NCI-H1048 (cell line): ENCODE data around the gene CALCOCO1.

ENCODE experiments used
- DNase-seq: peaks from one replicate; lab custom pipeline; 2025; lab: John Stamatoyannopoulos, UW

CALCOCO1 gene

DNA sequence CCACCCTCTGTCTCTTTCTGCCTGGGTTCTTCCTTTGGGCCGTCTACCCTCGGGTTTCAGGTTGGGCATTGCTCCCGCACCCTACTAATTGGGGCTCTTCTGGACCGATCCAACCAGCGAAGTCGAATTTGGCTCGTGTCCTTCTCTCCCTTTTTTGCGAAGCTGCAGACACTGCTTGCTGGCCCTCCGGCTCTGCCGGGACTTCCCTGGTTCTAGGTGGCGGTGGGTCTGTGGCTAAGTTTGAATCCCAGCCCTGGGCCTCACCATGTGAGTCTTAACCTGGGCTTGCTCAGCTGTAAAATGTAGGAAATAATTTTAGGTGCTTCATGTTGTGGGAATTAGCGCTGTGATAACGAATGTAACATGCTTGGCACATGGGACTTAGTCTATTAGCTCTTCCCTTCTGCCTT lies 24.9 kb upstream of the CALCOCO1 start:
- no peak for DNase-seq

- no peak for DNase-seq
Measured at GRCh38 chr12:53751336-53752191, 24.3 kb upstream of the CALCOCO1 start, which contains the start of gene CISTR. TSS of gene CISTR (minus strand) at chr12:53751979.

DNA sequence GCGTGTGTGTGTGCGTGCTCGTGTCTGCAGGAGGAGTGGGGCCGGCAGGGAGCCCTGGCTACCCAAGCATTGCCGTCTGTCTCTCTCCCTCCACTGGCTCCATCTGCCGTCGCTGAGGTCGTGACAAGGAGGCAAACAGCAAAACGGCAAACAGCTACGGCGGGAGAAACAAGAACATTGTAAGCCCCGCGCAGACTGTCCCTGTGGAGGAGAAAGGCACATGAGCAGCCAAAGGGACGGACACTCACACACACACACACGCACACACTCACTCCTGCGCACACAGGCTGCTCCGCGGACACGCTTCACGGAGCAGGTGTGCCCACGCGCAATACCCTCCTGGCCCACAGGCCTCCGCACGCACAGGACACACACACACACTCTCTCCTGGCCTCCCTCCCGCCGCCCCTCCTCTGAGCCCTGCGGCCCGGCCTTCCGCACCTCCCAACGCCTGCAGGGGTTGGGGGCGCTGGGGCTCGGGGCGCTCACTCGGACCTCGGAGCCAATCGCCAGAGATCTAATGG lies 23.6 kb upstream of the CALCOCO1 start:
- DNase-seq, result no peak

DNA sequence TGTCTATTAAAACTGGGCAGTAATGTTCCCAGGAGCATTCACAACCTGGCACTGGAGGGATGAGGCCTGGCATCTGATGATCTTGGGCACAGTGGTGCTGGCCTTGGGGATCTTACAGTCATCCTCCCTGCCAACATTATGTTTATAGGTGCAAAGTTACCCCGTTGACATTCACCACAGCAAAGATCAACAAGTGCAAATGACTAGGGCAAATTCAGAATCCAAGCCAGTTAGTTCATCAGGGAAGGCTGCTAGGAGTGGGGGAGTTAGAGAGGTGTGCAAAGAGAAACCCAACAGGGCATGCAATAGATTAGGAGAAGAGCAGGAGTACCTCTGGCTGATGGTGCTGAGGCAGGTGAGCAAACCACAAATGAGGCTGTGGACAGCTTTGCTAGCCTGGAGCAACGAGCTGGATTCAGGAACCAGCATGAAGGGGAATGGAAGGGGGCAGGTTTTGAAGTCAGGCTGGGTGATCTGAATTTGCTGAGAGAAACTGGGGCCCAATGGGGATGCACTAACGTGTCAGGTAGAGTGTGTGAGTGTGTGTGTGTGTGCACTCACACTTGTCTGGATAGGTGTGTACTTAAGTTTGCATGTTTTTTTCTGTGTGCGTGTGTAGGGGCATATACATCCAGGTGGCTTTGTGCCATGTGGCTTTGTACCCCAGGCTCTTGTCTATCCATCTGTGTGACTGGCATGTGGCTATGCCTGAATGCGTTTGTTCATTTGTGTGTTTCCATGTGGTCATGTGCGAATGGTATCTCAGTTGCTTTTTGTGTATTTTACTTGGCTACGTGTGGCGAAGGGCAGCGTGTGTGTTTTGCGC lies 22.9 kb upstream of the CALCOCO1 start:
- no peak for DNase-seq

DNA sequence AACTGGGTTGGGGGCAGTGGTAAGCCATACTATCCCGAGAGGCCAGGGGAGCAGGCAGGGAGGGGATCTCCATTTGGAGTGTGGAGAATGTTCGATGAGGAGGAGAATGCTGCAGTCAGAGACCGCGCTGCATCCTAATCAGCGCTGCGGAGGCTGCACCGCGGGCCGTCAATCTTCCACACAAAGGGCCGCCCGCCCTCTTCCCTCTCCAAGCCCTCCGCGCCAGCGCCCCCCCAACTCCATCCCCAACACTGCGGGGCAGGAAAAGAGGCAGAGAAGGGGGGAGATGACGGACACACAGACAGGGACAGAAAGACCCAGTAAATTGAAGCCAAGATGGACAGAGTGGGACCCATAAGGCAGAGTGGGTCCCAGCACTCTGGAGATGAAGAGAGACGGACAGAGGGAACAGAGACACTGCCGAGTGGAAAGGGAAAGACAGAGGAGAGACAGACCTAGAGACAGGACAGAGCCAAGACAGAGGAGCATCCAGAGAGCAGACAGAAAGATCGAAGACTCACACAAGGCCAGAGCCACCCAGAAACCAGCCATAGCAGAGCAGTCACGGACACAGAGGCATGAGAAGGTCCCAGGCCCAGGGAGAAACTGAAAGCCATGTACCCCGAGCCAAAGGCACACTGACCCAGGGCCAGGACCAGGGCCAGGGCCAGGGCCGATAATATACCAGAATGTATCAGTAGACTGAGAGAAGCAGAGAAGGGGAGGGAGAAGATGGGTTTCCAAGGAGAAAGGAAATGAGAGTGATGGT lies 21.0 kb upstream of the CALCOCO1 start:
- DNase-seq, result no peak

GRCh38 chr12:53747095-53747494 lies 19.8 kb upstream of the CALCOCO1 start:
- no peak for DNase-seq

DNA sequence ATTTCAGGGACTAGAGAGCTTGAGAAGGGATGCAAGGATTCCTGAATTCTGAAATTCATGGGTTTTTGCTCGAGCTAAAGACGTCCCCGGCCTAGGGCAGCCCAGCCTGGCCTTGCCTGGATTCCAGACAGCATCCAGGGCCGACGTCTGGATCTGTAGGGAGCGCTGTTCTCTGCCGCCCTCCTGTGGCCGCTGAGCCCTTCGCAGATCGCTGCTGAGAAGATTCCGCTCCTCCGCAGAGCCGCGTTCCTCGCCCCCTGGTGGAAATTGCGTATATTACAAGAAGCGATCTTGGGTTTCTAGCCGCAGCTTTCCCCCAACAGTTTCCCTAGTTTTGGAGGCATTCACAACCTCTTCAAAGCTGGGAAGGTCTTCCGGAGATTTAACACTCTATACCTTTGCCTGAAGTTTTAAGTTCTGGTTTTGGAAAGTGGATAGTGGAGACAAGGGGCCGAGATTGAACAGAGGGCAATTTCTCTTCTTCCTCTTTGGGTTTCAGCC lies 19.4 kb upstream of the CALCOCO1 start:
- DNase-seq, result peak; percentile 79

DNA sequence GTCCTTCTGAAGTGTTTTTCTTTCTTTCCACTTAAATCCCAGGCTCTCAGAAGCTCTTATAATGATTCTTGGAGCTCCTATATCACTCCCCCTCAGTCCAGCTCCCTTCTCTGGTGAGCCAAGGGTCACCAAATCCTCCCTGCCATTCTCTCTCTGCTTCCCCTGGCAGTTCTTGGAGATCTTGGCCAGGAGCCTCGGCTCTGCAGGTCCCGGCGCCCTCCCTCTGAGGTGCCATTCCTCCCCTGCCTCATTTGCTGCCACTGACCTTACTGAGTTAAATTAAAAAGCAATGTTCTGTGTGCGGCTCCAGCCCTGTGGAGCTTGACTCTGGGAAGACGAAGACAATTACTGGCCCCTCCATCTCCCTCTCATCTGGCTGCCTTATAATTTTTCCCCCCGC lies 17.5 kb upstream of the CALCOCO1 start:
- no peak for DNase-seq

DNA sequence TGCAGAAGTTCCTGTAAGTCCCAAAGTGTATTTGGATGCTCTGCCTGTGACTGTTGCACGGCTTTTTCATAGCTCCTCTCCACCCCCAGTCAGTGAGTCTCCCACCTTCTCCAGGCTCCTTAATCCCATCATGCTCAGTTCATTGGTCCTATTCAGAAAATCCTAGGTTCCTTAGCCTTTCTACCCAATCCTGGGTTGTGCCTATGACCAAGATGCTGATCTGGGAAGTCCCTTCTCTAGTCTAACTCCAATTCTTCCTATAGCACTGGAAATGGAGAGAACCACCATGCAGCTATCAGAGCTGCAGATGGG lies 16.8 kb upstream of the CALCOCO1 start:
- DNase-seq, result no peak

DNA sequence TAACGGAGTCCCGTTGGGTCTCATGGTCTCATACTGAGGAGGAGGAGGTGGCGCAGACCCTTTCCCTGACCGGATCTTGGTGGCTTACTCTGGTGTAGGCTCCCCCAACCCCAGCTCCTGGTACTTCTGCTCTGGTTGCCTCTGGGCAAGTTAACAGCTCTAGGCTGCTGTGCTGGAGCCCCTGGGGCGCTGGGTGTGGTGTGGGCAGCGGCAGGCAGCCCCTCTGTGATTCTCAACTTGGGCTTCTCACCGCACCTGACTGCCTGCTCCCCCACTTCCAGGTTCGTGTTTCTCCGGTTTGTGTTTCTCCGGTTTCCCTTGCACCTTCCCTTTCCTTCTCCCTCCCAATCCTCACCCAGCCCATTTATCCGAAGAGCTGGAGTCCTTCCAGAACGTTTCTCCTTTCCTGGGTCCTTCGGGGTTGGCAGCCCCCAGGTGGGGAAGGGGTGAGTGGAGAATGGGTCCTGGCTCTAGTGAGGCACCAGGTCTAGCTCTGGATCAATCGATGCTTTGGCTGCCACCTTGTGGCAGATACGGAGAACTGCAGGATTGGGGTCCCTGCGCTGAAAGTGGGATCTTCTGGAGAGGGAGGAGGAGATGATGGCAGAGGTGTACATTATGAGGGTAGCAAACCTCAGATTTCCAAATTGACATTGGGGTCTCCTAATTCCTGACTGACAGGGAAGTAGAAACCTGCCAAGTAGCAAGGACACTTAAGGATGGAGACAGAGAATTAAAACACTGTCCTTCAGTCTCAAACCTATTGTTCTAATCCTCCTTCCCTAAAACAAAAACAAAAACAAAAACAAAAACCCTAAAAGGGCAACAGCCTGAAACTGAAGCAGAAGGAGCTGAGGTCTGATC lies 16.2 kb upstream of the CALCOCO1 start:
- DNase-seq, result no peak

DNA sequence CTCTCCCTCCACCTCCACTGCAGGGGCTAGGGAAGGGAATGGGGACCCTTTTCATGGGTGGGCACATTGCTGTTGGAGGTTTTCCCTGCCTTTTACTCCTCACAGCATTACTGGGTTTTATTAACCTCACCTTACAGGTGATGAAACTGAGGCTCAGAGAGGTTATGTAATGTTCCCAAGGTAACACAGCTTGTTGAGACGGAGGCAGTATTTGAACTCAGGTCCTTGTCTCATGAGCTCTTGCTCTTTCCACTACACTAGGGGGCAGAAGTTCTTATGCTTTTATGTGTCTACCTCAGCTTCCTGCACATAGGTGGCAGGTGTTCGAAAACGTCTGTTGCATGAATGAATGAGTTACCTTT lies 12.9 kb upstream of the CALCOCO1 start:
- no peak for DNase-seq

DNA sequence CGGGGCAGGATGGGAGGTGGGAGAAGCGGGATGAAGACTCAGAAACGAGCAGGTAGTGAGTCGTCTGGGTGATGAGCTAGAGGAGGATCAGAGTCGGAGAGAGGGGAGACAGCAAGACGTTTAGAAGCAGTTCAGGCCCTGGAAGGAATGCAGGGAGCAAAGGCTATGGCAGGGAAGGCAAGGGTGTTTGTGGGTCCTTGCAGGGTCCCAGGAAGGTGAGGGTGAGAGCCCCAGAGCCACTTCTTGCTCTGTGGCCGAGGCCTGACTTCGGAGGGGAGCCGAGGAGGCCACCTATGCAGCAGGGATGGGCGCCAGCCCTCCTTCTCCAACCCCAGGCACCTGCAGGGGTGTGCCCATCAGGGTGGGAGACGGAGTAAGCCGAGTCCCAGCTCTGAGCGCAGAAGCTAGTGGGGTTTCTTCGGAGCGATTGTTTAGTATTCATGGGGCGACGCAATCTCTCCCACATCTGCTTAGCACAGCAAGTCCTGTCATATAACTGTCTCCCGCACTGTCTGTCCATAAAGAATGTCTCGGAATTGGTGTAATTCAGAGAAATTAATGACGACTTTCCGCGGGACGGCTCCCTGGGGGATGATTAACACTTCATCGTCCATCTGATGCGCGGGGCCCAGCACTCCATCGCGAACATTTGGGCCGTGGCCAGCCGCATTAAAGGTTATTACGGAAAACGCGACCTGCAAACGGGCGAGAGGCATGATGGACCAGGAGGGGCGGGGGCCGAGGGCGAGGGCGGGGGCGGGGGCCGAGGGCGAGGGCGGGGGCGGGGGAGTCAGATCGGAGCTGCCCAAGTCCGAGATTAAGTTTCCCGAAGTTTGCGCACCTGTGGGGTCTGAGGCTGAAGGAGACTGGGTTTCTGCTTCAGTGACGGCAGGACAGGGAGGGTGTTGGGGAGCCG lies 12.2 kb upstream of the CALCOCO1 start:
- no peak for DNase-seq

- no peak for DNase-seq
Measured at GRCh38 chr12:53738406-53739213, 11.4 kb upstream of the CALCOCO1 start.

- DNase-seq, result no peak
Measured at GRCh38 chr12:53737951-53738405, 10.7 kb upstream of the CALCOCO1 start.

GRCh38 chr12:53737093-53737808 lies 10.0 kb upstream of the CALCOCO1 start:
- no peak for DNase-seq

DNA sequence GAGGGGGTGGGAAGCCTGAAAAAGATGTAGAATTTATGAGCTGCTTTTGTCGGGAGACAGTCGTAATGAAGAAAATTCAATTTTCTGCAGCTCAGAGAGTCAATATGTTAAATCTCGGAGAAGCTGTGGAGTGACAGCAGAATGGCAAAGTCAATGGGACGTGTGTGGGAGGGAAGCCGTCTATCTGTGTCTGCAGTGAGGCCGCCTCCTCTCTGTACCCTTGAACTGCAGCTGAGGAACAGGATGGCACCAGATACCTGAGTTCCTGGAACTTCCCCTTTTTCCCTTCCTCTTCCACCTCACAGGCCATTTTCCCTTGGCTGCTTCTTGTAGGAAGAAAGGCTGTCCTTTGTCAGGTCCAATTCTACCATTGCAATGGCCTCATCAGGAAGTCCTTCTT lies 9.3 kb upstream of the CALCOCO1 start:
- DNase-seq, result no peak

GRCh38 chr12:53735556-53735955 lies 8.3 kb upstream of the CALCOCO1 start:
- no peak for DNase-seq

DNA sequence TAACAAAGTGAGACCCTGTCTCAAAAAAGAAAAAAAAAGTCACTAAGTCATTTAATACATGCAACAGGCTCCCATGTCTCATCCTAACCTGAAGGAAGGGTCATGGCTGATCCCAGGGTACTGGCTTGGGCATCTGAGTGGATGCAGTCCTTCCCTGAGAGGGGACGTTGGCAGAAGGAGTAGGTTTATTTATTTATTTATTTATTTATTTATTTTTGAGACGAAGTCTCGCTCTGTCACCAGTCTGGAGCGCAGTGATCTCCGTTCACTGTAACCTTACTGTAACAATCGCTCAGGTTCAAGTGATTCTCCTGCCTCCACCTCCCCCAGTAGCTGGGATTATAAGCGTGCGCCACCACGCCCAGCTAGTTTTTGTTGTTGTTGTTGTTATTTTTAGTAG lies 7.2 kb upstream of the CALCOCO1 start:
- DNase-seq, result no peak

DNA sequence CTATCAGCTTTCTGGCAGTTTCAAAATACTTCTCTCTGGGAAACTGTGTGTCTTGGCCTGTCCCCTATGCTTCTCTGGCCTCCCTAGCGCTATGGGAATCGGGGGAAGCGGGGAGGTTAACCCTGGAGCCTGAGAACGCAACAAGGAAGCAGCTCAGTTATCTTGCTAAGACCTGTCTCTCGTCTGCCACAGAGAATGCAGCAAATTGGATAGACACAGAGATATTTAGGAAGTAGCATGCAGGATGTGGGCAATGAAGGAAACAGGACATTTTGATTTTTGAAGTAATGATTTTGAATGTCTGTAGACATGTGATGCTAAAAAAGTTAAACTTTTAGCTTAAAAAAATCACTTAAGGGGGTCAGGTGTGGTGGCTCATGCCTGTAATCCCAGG lies 6.6 kb upstream of the CALCOCO1 start:
- no peak for DNase-seq
